ENCODE data around the gene AFG3L2.

Gene AFG3L2

GRCh38 chr18:12318857-12319256 lies 58.2 kb downstream of the AFG3L2 start:
- DNase-seq: no peak

GRCh38 chr18:12318334-12318697 lies 58.7 kb downstream of the AFG3L2 start:
- DNase-seq: no peak

- DNase-seq: no peak
Measured at GRCh38 chr18:12317664-12318333, 59.2 kb downstream of the AFG3L2 start.

- no peak for DNase-seq
Measured at GRCh38 chr18:12315911-12316310, 61.1 kb downstream of the AFG3L2 start.

GRCh38 chr18:12315490-12315889 lies 61.5 kb downstream of the AFG3L2 start:
- no peak for DNase-seq

- DNase-seq: no peak
Measured at GRCh38 chr18:12314591-12315305, 62.3 kb downstream of the AFG3L2 start.

- no peak for DNase-seq
Measured at GRCh38 chr18:12313530-12314245, 63.3 kb downstream of the AFG3L2 start.

GRCh38 chr18:12312976-12313375 lies 64.1 kb downstream of the AFG3L2 start:
- DNase-seq: no peak

- no peak for DNase-seq
Measured at GRCh38 chr18:12310762-12311161, 66.3 kb downstream of the AFG3L2 start.

GRCh38 chr18:12309683-12310198 lies 67.3 kb downstream of the AFG3L2 start:
- DNase-seq: no peak

GRCh38 chr18:12308386-12309100 lies 68.5 kb downstream of the AFG3L2 start:
- no peak for DNase-seq

- DNase-seq: no peak
Measured at GRCh38 chr18:12307701-12308385, 69.2 kb downstream of the AFG3L2 start, which contains the start of gene TUBB6. TUBB6 (plus strand) TSS chr18:12308241; CDS start chr18:12308293, 52 bp downstream.

- DNase-seq: no peak
Measured at GRCh38 chr18:12306752-12307700, 70.0 kb downstream of the AFG3L2 start.

- DNase-seq: no peak
Measured at GRCh38 chr18:12305930-12306629, 70.9 kb downstream of the AFG3L2 start.

- DNase-seq: no peak
Measured at GRCh38 chr18:12305211-12305610, 71.8 kb downstream of the AFG3L2 start.

- DNase-seq: peak; percentile 61
Measured at GRCh38 chr18:12304351-12305210, 72.4 kb downstream of the AFG3L2 start.

GRCh38 chr18:12302391-12303147 lies 74.5 kb downstream of the AFG3L2 start:
- no peak for DNase-seq

GRCh38 chr18:12301263-12302005 lies 75.6 kb downstream of the AFG3L2 start:
- DNase-seq: no peak

Data from NCI-H2029 (cell line).